ENCODE data around the gene SLC26A6.

DNA sequence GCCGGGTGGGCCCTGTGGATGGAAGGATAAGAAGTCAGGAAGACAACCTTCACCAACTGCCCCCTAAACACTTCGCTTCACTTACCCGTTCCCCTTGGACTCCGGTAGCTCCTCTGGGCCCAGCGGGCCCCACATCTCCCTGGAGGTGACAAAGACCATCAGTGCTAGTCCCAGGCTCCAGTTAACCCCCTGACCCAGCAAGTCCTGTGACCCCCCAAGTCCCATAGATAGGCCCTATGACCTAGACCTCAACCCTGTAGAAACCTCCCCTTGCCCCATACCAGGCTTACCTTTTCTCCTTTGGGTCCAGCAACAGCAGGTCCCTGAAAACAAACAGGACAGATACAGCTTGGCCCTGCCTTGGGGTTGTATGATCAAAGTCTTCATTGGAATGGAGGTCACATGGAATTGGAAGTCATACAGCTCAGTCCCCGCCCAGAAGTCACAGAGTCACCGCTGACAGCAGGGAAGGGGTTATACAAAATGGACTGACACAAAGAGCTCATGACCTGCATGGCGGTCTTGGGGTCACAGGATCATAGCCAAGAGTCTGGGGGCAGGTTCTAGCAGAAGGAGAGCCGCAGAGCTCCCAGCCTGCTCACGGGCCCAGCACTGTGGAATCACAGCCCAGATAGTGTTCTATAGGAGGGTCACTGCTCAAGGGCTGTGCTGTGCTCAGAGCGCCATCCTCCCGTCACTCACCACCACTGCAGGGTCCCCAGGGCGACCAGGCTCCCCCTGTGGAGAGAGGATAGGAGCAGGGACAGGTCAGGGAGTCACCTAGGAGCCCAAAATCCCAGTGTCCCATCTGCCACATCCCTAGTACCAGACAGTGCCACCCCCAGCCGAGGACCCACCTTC is 53.4 kb downstream of the SLC26A6 start:
- TF ChIP-seq CTCF (IDR thresholded peaks at IDR 0.05) (no peak), EZH2 (IDR thresholded peaks at IDR 0.05; ENCODE audit: borderline replicate concordance, insufficient read depth, low read depth, low read length, poor library complexity, severe bottlenecking) (no peak)

All from B cell (primary cell).